ENCODE results near the gene RRP15.

Gene RRP15

DNA sequence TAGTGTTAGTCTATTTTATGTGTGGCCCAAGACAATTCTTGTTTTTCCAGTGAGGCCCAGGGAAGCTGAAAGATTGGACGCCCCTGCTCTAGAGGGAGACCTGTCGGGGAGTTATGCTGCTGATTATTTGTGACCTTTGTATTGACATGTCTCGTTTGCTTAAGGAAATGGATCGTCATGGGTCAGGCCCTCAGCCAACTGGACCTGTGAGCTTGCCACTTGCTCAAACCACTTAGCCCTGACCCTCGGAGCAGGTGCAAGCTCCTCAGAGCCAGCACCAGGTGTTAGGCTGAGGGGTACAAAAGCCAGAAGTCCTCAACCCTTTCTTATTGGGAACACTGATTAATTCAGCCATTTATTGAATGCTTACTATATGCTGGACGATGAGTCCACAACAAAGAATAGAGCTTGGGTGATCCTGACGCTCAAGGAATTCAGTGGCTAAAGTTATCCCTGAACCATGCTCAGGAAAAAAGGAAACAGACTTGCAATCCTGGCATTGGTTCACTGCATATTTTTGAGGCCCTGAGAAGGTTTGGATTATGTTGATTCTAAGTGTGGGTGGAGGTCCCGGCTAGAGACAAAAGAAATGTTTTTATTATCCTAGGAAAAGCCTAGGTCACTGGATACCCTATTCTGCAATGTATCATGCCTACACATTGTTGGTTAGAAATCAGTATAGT lies 79.1 kb downstream of the RRP15 start:
- no peak for DNase-seq

DNA sequence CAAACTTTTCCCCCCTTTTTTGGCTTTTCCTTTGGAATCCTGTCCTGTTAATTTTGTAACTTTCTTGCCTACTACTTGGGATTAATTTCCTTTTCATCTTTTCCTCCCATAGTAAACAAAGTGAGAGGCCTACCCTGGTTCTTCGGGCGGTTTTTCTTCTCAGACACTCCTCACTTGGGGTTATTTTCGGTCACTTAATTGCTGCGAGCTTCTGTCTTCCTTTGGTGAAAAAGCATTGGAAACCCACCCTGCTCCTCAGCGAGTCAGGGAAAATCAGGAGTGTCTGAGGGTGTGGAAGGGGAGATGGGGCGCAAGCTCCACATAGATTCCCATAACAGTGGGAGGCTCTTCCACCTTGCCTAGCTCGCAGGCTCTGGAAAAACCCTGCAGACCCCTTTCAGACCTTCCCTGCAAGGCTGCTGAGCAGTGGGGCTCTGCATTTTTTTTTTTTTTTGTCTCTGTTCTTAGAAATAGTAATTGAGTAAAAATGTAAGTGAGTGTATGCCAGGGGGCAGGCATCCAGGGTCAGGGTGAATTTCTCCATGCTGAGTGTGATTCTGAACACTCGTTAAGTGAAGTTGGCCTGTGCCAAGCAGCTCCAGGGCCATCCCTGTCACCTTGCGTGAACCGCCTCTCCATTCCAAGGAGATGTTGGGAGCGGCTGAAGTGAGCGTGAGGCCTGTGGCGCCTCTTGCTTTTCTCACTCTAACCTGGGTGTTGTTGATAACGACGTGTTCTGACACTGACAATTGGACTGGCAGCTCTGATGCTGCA lies 80.3 kb downstream of the RRP15 start:
- DNase-seq: no peak

DNA sequence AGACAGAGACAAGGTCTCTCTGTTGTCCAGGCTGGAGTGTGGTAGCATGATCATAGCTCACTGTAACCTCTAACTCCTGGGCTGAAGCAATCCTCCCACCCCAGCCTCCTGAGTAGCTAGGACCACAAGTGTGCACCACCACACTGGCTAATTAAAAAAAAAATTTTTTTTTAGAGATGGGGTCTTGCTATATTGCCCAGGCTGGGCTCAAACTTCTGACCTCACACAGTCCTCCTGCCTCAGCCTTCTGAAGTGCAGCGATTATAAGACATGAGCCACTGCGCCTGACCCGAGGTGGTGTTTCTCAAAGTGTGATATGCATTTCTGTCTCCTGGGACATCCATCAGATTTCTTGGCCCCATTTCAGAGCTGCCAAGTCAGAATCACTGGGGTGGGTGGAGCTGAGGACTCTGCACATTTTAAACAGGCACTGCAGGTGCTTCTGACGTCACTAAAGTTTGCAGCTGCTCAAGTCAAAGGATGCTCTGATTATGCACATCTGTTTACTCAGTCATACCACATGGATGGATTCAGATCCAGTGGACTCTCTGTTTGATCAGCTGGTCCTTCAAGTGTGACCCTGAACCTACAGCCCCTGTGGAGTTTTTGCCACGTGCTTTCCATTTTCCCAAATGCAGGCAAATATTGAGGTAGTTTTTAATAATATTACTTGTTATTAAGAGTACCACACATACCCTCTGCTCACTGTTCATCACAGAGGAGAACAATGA lies 81.4 kb downstream of the RRP15 start:
- no peak for DNase-seq

DNA sequence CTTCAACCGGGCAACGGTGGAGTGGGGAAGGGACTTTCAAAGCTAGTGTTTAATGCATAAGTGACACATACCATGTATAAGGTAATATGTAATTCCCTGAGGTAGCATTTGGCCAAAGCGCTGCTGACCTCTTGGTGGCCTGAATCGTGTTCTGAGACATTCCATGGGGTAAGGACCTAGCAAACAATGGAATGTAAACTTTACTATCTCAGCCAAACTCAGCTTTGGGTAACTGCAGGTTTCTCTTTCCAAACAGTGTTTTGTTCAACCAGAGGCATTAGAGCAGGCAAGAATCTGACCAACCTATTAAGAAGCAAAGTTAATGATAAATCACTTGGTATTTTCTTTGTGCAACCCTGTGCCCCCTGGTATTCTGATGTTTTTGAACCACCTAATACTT lies 82.0 kb downstream of the RRP15 start:
- no peak for DNase-seq

GRCh38 chr1:218368686-218369085 lies 83.6 kb downstream of the RRP15 start:
- DNase-seq: no peak

GRCh38 chr1:218369688-218370511 lies 84.8 kb downstream of the RRP15 start:
- DNase-seq: no peak

DNA sequence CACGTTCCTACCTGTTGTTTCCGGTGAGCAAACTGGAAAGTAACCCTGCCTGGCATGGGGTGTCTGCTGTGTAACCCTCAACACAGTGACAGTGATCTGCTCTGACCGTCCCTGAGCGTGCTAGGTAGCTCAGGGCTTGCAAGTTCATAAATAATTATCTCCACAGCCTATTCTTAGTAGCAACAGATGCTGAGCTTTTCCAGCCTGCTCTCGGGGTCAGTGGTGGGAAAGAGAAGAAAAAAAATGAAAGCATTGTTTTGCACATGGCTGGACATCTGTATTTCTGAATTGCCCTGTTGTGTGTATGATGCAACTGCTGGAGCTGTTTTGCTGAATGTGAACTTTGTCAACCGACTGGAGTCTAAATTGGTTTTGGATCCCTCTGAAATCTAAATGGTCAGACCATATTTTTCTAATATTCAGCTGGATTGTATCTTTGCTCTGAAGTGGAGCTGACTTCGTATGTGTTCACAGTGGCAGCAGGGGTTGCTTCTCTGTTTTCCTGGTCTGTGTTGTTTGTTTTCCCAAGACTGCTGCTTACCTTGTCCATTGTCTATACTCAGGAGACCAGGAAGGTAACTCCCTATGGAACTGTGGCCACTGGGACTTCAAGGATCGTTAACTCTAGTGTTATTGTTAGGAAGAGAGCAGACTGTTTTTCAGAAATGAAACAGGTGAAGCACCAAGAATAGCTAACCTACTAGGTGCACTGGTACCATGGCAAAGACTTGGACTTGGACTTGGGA lies 87.0 kb downstream of the RRP15 start:
- no peak for DNase-seq

DNA sequence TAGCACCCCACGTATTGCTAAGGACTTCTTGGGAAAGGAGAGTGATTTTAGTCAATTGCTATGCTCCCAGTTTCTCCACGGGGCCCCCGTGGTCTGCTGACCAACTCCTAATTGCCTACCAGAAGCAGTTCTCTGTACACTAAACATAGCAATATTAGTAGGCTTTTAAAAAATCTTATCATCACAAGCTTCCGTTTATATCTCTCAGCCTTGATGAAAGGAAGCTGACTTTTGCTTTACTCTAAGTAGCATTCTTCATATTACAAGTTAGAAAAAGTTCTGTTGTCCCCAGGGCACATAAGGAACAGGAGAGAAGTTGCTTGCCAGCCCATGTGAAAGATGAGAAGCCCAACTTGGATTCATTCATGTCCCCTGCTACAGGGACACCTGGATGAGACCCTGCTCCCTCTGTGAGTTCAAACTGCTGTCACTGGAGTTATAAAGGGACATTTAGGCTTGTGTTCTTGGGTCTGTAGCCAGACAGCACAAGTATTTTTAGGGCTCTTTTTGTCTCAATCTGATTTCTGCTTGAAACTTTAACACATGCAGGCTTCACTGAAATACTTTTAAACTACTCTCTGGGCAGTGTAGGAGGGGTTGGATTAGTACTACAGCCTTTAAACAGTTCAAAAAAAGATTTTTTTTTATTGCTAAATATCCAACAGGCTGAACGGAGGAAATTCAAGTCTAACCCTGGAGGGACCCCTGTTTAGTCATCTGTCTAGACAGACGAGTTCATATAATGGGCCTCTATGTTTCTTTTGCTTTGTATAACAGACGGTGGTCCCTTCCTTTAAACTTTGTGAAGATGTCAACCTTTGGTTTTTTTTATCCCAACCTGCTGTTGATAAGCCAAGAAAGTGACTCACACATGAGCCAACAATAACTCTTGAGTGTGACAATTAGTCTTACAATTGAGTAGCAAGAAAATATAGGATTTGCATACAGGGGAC lies 89.6 kb downstream of the RRP15 start:
- no peak for DNase-seq

- DNase-seq: no peak
These were observed 91.6 kb downstream of the RRP15 start for GRCh38 chr1:218376722-218377121.

DNA sequence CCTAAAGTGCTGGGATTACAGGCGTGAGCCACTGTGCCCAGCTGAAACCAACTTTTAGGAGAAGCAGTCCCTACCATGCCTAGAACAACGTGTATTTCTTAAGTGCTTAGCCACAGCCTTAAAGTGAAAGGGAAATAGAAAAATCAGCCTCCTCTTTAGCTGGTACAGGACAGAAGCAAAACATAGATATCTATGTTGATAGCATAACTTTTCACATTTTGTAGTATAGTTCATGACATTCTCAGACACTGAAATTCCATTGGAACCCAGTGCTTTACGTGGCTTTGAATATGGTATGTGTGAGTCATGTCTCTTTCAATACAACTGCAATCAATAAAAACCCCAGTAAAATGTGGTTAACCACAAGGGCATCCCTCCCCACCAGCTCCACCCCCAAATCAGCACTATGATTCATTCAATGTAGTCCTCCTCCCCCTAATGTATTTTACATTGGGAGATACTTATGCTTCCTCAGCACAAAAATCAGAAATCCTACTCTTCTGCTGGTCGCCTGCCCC lies 92.1 kb downstream of the RRP15 start:
- DNase-seq: peak; percentile 43 to 51

DNA sequence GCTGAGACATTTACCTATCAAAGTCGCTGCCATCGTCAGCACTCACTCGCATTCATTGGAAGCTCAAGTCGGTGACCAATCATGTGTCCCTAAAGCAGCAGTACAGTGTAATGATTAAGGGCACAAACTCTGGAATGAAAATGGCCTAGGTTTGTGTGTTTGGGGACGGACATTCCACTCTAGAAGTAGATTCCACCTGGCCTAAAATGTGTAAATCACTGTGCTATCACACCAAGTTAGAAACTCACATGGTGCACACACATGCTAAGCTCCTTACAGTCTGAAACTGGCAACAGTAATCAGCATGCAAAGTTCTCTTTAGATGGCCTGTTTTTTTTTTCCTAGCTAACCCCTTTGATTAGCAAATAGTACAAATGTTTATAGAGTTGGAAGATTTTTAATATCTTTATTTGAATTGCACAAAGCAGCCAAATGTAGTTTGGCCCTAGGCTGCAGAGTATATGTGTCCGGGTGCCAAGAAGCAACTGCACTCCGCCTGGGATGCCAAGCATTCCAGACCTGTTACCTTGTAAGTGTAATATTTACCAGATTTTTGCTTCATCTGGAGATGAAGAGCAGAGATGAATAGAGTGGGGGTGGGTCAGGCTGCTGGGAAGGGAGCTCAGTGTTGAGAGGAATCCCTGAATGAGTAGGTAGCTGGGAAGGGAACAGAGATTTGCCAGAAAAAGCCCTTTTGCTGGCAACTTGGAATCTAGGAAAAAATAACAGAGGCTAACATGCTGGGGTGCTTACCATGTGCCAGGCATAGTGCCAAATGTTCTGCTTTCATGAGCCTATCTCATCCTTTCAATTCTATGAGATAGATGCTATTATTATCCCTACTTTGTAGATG lies 95.3 kb downstream of the RRP15 start:
- no peak for DNase-seq

GRCh38 chr1:218382261-218382660 lies 97.2 kb downstream of the RRP15 start:
- no peak for DNase-seq

DNA sequence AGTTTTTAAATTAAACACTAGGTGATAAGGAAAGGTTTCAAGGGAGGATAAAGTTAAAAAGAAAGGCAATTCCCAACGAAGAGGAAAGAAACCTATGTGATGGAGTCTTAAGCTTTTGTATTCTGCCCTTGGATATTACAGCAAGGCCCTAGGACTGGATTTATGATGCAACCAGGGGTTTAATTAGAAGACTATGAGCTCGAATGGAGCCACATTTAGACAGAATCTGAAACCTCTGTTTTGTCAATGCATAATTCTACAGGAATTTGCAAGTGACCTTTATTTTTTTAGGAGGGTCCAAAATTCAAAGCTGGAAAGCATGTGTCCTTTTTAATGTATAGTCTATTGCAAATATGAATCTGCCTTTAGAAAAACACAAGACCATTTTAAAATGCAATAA lies 98.0 kb downstream of the RRP15 start:
- DNase-seq: no peak

DNA sequence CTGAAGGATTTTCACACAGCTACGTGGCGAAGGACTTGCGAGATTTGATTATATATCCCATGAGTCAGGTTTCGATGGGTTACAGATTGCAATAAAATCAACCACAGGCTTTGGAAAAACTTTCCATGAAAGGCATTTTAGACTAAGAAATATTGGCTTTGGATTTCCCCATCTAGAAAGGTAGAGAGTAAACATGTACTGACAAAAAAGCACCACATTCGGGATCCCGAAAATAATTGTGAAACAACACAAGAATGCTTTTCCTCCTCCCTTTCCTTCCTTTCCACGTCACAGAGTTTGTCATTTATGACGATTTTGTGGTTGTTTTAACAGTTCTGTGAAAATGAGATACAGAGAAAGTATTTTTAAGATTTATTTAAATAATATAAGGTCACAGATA lies 98.6 kb downstream of the RRP15 start:
- no peak for DNase-seq

GRCh38 chr1:218384581-218384993 lies 99.5 kb downstream of the RRP15 start:
- DNase-seq: no peak

Measured in activated CD4-positive, alpha-beta T cell treated with anti-CD3 and anti-CD28 coated beads for 4 hours (primary cell).